ENCODE results near the gene PPM1A.

DNA sequence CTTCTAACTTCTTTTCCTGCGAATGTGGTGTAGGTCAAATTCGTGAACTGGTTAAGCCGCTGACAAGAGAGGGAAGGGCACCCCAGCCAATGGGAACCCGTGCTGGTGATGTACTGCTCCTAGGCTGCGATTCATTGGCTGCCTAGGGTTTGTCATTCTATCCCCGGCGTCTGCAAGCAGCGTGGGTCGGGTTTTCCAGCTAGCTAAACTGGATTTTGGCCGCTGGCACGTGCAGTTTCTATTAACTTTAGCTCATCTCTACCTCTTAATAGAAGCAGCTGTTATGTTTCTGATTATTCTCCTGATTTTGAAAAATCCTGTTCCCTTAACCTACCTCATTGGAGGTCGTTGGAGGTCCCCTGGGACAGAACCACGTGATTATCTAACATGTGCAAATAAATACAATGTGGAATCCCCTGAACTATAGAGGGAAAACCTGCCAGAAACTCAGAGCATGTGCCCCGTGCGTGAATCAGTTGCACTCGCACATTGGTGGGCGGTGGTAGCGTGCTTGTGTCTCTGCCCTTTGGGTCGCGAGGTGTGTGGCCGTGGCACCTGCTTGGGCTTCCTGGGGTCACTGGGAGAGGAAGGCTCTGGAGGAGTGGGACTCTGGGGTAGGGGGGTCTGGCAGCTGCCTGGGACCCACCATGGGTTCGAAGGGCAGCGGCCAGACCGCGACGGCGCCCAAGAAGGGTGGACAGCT, 876 bp upstream of the PPM1A start:
- TF ChIP-seq, protein P1, sequence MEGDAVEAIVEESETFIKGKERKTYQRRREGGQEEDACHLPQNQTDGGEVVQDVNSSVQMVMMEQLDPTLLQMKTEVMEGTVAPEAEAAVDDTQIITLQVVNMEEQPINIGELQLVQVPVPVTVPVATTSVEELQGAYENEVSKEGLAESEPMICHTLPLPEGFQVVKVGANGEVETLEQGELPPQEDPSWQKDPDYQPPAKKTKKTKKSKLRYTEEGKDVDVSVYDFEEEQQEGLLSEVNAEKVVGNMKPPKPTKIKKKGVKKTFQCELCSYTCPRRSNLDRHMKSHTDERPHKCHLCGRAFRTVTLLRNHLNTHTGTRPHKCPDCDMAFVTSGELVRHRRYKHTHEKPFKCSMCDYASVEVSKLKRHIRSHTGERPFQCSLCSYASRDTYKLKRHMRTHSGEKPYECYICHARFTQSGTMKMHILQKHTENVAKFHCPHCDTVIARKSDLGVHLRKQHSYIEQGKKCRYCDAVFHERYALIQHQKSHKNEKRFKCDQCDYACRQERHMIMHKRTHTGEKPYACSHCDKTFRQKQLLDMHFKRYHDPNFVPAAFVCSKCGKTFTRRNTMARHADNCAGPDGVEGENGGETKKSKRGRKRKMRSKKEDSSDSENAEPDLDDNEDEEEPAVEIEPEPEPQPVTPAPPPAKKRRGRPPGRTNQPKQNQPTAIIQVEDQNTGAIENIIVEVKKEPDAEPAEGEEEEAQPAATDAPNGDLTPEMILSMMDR (IDR thresholded peaks at IDR 0.05; ENCODE audit: low read depth, low read length), result no peak
- TF ChIP-seq POLR2A (IDR thresholded peaks at IDR 0.05; ENCODE audit: extremely low read depth, insufficient read length), result peak; percentile 84

All from NB4 (cell line).